Gastrocnemius medialis (tissue), 4 donors: ENCODE results near the gene PSMC3. TPM values are rescaled to one million over a fixed set of nuclear protein-coding genes. Genes with fewer than 3 reads are reported as not detected.
A peak's percentile ranks its signal among the peaks of the same experiment; 100 is the strongest.

Experiments
- ATAC-seq, 2 donors: fragments of 150-250 bp; one replicate each; pipeline ENCODE4 v1.9.1; 2016
- DNase-seq, 2 donors: peaks; one replicate each; pipeline ENCODE4 v3.0.0-alpha.2; 2019
- H3K27ac ChIP-seq, 4 donors: fragments of 200-600 bp; sonication (generic); 1 replicate in 1 of 4; 2 replicates in 3 of 4; pipeline ENCODE4 v1.5.1; 2016 to 2018; ENCODE audit warnings: mild to moderate bottlenecking in 2 of 4, moderate library complexity in 1 of 4
- H3K27me3 ChIP-seq, 3 donors: fragments of 200-600 bp; sonication (generic) in 2 of 3; 1 replicate in 1 of 3; 2 replicates in 2 of 3; pipeline versions ENCODE4 v1.5.1 to v1.6.0; 2016 to 2019; ENCODE audit warnings: mild to moderate bottlenecking in 1 of 3, moderate library complexity in 1 of 3
- H3K36me3 ChIP-seq, 2 donors: fragments of 200-600 bp; sonication (generic) in 1 of 2; one replicate each; pipeline ENCODE4 v1.5.1; 2017 to 2018
- H3K4me1 ChIP-seq, 2 donors: fragments of 200-600 bp; sonication (generic) in 1 of 2; one replicate each; pipeline ENCODE4 v1.5.1; 2016 to 2017; ENCODE audit warnings: mild to moderate bottlenecking in 2 of 2
- H3K4me3 ChIP-seq, 4 donors: fragments of 200-600 bp; sonication (generic) in 3 of 4; 1 replicate in 1 of 4; 2 replicates in 3 of 4; pipeline ENCODE4 v1.5.1; 2016 to 2019; ENCODE audit warnings: mild to moderate bottlenecking in 2 of 4
- H3K9me3 ChIP-seq, 3 donors: fragments of 200-600 bp; sonication (generic) in 2 of 3; 1 replicate in 1 of 3; 2 replicates in 2 of 3; pipeline ENCODE4 v1.5.1; 2016 to 2019
- POLR2A ChIP-seq, 2 donors: fragments of 450-650 bp; IDR thresholded peaks; one replicate each; pipeline ENCODE4 v1.6.1; 2017; ENCODE audit warnings: antibody characterized with exemption in 2 of 2, mild to moderate bottlenecking in 2 of 2, moderate library complexity in 2 of 2
- in situ Hi-C, 4 donors: fragments of 200-750 bp; cut with MboI; loops; one replicate each; pipeline versions ENCODE4 v1.15.0 to v1.8.0; 2017; ENCODE audit warnings: low sequenced_read_pairs in 4 of 4
- intact Hi-C: fragments of 100-400 bp; cut with DNase I; formaldehyde crosslinking; loops from one replicate; pipeline ENCODE4 v1.15.1; 2023; ENCODE audit warnings: low total_unique reads
- total RNA-seq, 4 donors: library from RNA; depleted of rRNA; stranded (reverse); fragments of >200 nt; gene quantifications; one replicate each; pipeline versions ENCODE4 v1.1.0 to v1.2.3, GENCODE V29; 2016
- TF ChIP-seq, protein P1 (sequence below), 5 experiments: fragments of 450-650 bp in 3 of 5; fragments of 200-600 bp in 2 of 5; sonication (generic) in 2 of 5; IDR thresholded peaks in 4 of 5; conservative IDR thresholded peaks in 1 of 5; 1 replicate in 4 of 5; 2 replicates in 1 of 5; pipeline ENCODE4 v1.5.1; 2016 to 2019; ENCODE audit warnings: antibody characterized with exemption in 5 of 5, mild to moderate bottlenecking in 3 of 5, moderate library complexity in 3 of 5

Gene PSMC3
- total RNA-seq, 4 donors from 2014 or later, result 243 to 350 (median 329) TPM

DNA sequence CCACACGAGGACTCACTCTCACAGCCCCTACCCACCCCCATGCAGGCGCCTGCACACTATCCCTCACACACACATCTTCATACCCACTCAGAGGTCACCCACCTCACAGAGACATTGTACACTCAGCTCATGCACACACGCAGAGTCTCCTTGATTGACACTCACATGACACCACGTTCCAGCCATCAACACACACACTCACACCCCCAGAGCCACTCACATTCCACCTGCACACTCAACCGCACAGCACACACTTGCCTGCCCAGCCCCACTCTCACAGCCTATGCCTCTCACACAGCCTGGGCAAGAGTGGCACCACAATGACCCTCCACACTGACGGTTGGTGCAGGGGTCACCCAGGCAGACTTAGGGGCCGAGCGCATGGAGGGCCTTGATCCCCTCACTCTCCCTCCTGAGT, 50.1 kb downstream of the PSMC3 start:
- no peaks in the 10 kb centered on the region for H3K9me3 ChIP-seq
- peaks cover 0 to 6% of the 10 kb centered on the region in 2 donors for H3K4me1 ChIP-seq
- peak overlapping the region in 1 of 4 donors; percentile 42 for H3K4me3 ChIP-seq
- TF ChIP-seq, protein P1, sequence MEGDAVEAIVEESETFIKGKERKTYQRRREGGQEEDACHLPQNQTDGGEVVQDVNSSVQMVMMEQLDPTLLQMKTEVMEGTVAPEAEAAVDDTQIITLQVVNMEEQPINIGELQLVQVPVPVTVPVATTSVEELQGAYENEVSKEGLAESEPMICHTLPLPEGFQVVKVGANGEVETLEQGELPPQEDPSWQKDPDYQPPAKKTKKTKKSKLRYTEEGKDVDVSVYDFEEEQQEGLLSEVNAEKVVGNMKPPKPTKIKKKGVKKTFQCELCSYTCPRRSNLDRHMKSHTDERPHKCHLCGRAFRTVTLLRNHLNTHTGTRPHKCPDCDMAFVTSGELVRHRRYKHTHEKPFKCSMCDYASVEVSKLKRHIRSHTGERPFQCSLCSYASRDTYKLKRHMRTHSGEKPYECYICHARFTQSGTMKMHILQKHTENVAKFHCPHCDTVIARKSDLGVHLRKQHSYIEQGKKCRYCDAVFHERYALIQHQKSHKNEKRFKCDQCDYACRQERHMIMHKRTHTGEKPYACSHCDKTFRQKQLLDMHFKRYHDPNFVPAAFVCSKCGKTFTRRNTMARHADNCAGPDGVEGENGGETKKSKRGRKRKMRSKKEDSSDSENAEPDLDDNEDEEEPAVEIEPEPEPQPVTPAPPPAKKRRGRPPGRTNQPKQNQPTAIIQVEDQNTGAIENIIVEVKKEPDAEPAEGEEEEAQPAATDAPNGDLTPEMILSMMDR (IDR thresholded peaks at IDR 0.05 in 4 of 5, conservative IDR thresholded peaks at IDR 0.05 in 1 of 5), result no peak
- no peak for TF ChIP-seq POLR2A (IDR thresholded peaks at IDR 0.05)
- no peaks in the 10 kb centered on the region for H3K36me3 ChIP-seq
- in situ Hi-C loops, result loop anchor here in 1 of 4 donors (10.0 kb wide), 1 partner anchor 79 kb away; no protein-coding TSS in a partner anchor
- ATAC-seq (no peak), DNase-seq (no peak)
- H3K27me3 ChIP-seq, result no peaks in the 10 kb centered on the region
- H3K27ac ChIP-seq, result no peak overlapping the region
- intact Hi-C loops, result loop anchor here (10.0 kb wide), 1 partner anchor 469 kb away; the partner anchor contains the start of gene NUP160

GRCh38 chr11:47375546-47376085, 50.6 kb downstream of the PSMC3 start:
- no peaks in the 10 kb centered on the region for H3K36me3 ChIP-seq
- H3K27me3 ChIP-seq, result no peaks in the 10 kb centered on the region
- intact Hi-C loops (loop anchor here (10.0 kb wide), 1 partner anchor 469 kb away; the partner anchor contains the start of gene NUP160), in situ Hi-C loops (loop anchor here in 1 of 4 donors (10.0 kb wide), 1 partner anchor 79 kb away; no protein-coding TSS in a partner anchor)
- no peak for DNase-seq
- TF ChIP-seq POLR2A (IDR thresholded peaks at IDR 0.05), result no peak
- TF ChIP-seq, protein P1 (IDR thresholded peaks at IDR 0.05 in 4 of 5, conservative IDR thresholded peaks at IDR 0.05 in 1 of 5), result no peak
- no peaks in the 10 kb centered on the region for H3K9me3 ChIP-seq
- no peak for ATAC-seq
- H3K27ac ChIP-seq, result no peak overlapping the region
- H3K4me1 ChIP-seq, result peaks cover 0 to 6% of the 10 kb centered on the region in 2 donors
- H3K4me3 ChIP-seq, result no peak overlapping the region

DNA sequence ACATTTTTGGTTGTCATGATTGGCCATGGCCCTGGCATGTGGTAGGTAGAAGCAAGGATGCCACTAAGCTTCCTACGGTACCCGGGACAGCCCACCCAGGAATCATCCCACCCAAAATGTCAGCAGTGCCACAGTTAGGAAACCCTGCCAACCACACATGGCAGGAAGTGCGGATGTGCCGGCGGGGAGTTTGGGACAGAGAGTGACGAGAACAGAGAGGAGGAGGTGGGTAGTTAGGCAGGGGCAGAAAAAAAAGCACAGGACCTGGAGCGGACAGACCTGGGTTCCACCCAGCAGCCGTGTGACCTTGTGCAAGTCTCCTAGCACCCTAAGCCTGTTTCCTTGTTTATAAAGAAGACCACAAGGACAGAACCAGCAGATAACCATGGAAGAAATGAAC, 51.2 kb downstream of the PSMC3 start:
- no peaks in the 10 kb centered on the region for H3K27me3 ChIP-seq
- no peak for ATAC-seq
- H3K36me3 ChIP-seq, result no peaks in the 10 kb centered on the region
- in situ Hi-C loops (loop anchor here in 1 of 4 donors (10.0 kb wide), 1 partner anchor 80 kb away; no protein-coding TSS in a partner anchor), intact Hi-C loops (loop anchor here (10.0 kb wide), 1 partner anchor 470 kb away; the partner anchor contains the start of gene NUP160)
- no peaks in the 10 kb centered on the region for H3K9me3 ChIP-seq
- no peak overlapping the region for H3K4me3 ChIP-seq
- TF ChIP-seq POLR2A (IDR thresholded peaks at IDR 0.05), result no peak
- TF ChIP-seq, protein P1 (IDR thresholded peaks at IDR 0.05 in 4 of 5, conservative IDR thresholded peaks at IDR 0.05 in 1 of 5), result no peak
- H3K4me1 ChIP-seq, result peaks cover 0 to 6% of the 10 kb centered on the region in 2 donors
- no peak for DNase-seq
- no peak overlapping the region for H3K27ac ChIP-seq

GRCh38 chr11:47374720-47375019, 51.6 kb downstream of the PSMC3 start:
- Histone ChIP-seq H3K27me3 (no peaks in the 10 kb centered on the region), H3K4me3 (no peak overlapping the region), H3K4me1 (peaks cover 0 to 6% of the 10 kb centered on the region in 2 donors), H3K36me3 (no peaks in the 10 kb centered on the region), H3K27ac (no peak overlapping the region), H3K9me3 (no peaks in the 10 kb centered on the region)
- ATAC-seq (no peak), DNase-seq (no peak)
- TF ChIP-seq, protein P1 (IDR thresholded peaks at IDR 0.05 in 4 of 5, conservative IDR thresholded peaks at IDR 0.05 in 1 of 5), result no peak
- no peak for TF ChIP-seq POLR2A (IDR thresholded peaks at IDR 0.05)
- intact Hi-C loops (loop anchor here (1.0 to 10.0 kb wide), 3 partner anchors 34 to 470 kb away; partner anchors contain the start of genes NUP160 and SLC39A13), in situ Hi-C loops (loop anchor here (5.0 to 25.0 kb wide), 5 partner anchors 33 to 487 kb away; partner anchors contain the start of genes ACP2 (in 2 of the 4) and SLC39A13 (in 1 of the 4))
